ENCODE data around the gene LRRC49.

DNA sequence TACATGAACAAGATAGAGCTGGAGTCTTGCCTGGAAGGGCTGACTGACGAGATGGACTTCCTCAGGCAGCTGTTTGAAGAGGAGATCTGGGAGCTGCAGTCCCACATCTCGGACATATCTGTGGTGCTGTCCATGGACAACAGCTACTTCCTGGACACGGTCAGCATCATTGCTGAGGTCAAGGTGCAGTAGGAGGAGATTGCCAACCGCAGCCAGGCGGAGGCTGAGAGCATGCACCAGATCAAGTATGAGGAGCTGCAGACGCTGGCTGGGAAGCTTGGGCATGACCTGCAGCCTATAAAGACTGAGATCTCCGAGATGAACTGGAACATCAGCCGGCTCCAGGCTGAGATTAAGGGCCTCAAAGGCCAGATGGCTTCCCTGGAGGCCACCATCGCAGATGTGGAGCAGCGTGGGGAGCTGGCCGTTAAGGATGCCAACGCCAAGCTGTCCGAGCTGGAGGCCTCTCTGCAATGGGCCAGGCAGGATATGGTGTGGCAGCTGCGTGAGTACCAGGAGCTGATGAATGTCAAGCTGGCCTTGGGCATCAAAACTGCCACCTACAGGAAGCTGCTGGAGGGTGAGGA, 33.2 kb upstream of the LRRC49 start:
- TF ChIP-seq, protein P1, sequence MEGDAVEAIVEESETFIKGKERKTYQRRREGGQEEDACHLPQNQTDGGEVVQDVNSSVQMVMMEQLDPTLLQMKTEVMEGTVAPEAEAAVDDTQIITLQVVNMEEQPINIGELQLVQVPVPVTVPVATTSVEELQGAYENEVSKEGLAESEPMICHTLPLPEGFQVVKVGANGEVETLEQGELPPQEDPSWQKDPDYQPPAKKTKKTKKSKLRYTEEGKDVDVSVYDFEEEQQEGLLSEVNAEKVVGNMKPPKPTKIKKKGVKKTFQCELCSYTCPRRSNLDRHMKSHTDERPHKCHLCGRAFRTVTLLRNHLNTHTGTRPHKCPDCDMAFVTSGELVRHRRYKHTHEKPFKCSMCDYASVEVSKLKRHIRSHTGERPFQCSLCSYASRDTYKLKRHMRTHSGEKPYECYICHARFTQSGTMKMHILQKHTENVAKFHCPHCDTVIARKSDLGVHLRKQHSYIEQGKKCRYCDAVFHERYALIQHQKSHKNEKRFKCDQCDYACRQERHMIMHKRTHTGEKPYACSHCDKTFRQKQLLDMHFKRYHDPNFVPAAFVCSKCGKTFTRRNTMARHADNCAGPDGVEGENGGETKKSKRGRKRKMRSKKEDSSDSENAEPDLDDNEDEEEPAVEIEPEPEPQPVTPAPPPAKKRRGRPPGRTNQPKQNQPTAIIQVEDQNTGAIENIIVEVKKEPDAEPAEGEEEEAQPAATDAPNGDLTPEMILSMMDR (IDR thresholded peaks at IDR 0.05) = no peak
- no peak for TF ChIP-seq POLR2A (IDR thresholded peaks at IDR 0.05)

Measured in heart left ventricle (tissue), 13 donors.